Gastroesophageal sphincter (tissue), 4 donors: ENCODE results near the gene DOK6. TPM values are rescaled to one million over a fixed set of nuclear protein-coding genes. Genes with fewer than 3 reads are reported as not detected.

Experiments used
- ATAC-seq: fragments of 150-250 bp; one replicate; pipeline ENCODE4 v1.9.1; 2016; ENCODE audit warnings: mild to moderate bottlenecking, moderate library complexity
- H3K27ac ChIP-seq, 4 donors: fragments of 200-600 bp; sonication (generic) in 3 of 4; 1 replicate in 3 of 4; 2 replicates in 1 of 4; pipeline ENCODE4 v1.5.1; 2016 to 2019
- H3K27me3 ChIP-seq: fragments of 200-600 bp; sonication (generic); one replicate; pipeline ENCODE4 v1.5.1; 2019
- H3K36me3 ChIP-seq, 2 donors: fragments of 200-600 bp; sonication (generic); one replicate each; pipeline ENCODE4 v1.5.1; 2019; ENCODE audit warnings: control low read depth in 1 of 2
- H3K4me1 ChIP-seq, 3 donors: fragments of 200-600 bp; sonication (generic); 1 replicate in 2 of 3; 2 replicates in 1 of 3; pipeline ENCODE4 v1.5.1; 2016 to 2019; ENCODE audit warnings: control low read depth in 2 of 3
- H3K4me3 ChIP-seq, 2 donors: fragments of 200-600 bp; sonication (generic); one replicate each; pipeline ENCODE4 v1.5.1; 2019; ENCODE audit warnings: mild to moderate bottlenecking in 1 of 2, moderate library complexity in 1 of 2
- H3K9me3 ChIP-seq, 3 donors: fragments of 200-600 bp; sonication (generic); one replicate each; pipeline ENCODE4 v1.5.1; 2017 to 2019; ENCODE audit warnings: control low read depth in 2 of 3
- CTCF ChIP-seq, 4 experiments: fragments of 200-600 bp in 2 of 4; fragments of 450-650 bp in 2 of 4; sonication (generic) in 1 of 4; IDR thresholded peaks; one replicate each; pipeline ENCODE4 v1.5.1; 2017 to 2019; ENCODE audit warnings: antibody characterized with exemption in 4 of 4, mild to moderate bottlenecking in 2 of 4, moderate library complexity in 2 of 4
- EP300 ChIP-seq: sonication (generic); formaldehyde crosslinking; IDR thresholded peaks from one replicate; pipeline ENCODE4 v1.6.1; 2017; ENCODE audit warnings: antibody characterized with exemption, mild to moderate bottlenecking
- POLR2A ChIP-seq, 2 donors: fragments of 450-650 bp; IDR thresholded peaks; one replicate each; pipeline ENCODE4 v1.6.1; 2017; ENCODE audit warnings: antibody characterized with exemption in 2 of 2, mild to moderate bottlenecking in 2 of 2, moderate library complexity in 1 of 2
- POLR2AphosphoS5 ChIP-seq: sonication (generic); formaldehyde crosslinking; IDR thresholded peaks from one replicate; pipeline ENCODE4 v1.6.1; 2017; ENCODE audit warnings: antibody characterized with exemption
- WGBS, 2 donors: methylation state at CpG; one replicate each; pipeline ENCODE4 v1.1.5; 2018; ENCODE audit warnings: low coverage in 1 of 2; 5-methylcytosine and 5-hydroxymethylcytosine counted together
- total RNA-seq, 4 donors: library from RNA; depleted of rRNA; stranded (reverse); fragments of >200 nt; gene quantifications; one replicate each; pipeline ENCODE4 v1.1.0, GENCODE V29; 2016

The DOK6 gene
- total RNA-seq, 4 donors from 2014 or later, result 0.62 to 3.4 (median 2.7) TPM

- no peak for ATAC-seq
- Histone ChIP-seq H3K4me3 (no peak overlapping the region), H3K36me3 (no peaks in the 10 kb centered on the region), H3K27ac (no peak overlapping the region), H3K9me3 (peaks cover 0 to 13% (median 0%) of the 10 kb centered on the region in 3 donors), H3K27me3 (no peaks in the 10 kb centered on the region), H3K4me1 (no peaks in the 10 kb centered on the region)
- TF ChIP-seq CTCF (IDR thresholded peaks at IDR 0.05) (no peak), POLR2A (IDR thresholded peaks at IDR 0.05) (no peak), POLR2AphosphoS5 (no peak), EP300 (no peak)
- 72 to 80% methylated on average over 1 to 3 of the region's 3 CpGs for WGBS, 2 donors
These were observed 352.2 kb downstream of the DOK6 start for GRCh38 chr18:69752737-69753380.

GRCh38 chr18:69754108-69754507 is 353.4 kb downstream of the DOK6 start:
- H3K27me3 ChIP-seq, result no peaks in the 10 kb centered on the region
- peaks cover 0 to 13% (median 0%) of the 10 kb centered on the region in 3 donors for H3K9me3 ChIP-seq
- H3K36me3 ChIP-seq, result no peaks in the 10 kb centered on the region
- TF ChIP-seq CTCF (IDR thresholded peaks at IDR 0.05) (no peak), POLR2A (IDR thresholded peaks at IDR 0.05) (no peak), POLR2AphosphoS5 (no peak), EP300 (no peak)
- H3K27ac ChIP-seq, result no peak overlapping the region
- ATAC-seq, result no peak
- WGBS, 2 donors, result 85 to 100% methylated on average over 2 to 3 of the region's 3 CpGs
- H3K4me1 ChIP-seq, result no peaks in the 10 kb centered on the region
- H3K4me3 ChIP-seq, result no peak overlapping the region

- no peaks in the 10 kb centered on the region for H3K36me3 ChIP-seq
- H3K4me1 ChIP-seq, result no peaks in the 10 kb centered on the region
- no peak for ATAC-seq
- no peak overlapping the region for H3K27ac ChIP-seq
- peaks cover 0 to 7% (median 0%) of the 10 kb centered on the region in 3 donors for H3K9me3 ChIP-seq
- WGBS, 2 donors, result 89 to 100% methylated on average over 2 of the region's 2 CpGs
- no peak overlapping the region for H3K4me3 ChIP-seq
- TF ChIP-seq CTCF (IDR thresholded peaks at IDR 0.05), result no peak
- TF ChIP-seq POLR2A (IDR thresholded peaks at IDR 0.05), result no peak
- TF ChIP-seq POLR2AphosphoS5, result no peak
- no peak for TF ChIP-seq EP300
- H3K27me3 ChIP-seq, result no peaks in the 10 kb centered on the region
These were observed 354.4 kb downstream of the DOK6 start for GRCh38 chr18:69755041-69755440.

- H3K9me3 ChIP-seq, result no peaks in the 10 kb centered on the region
- H3K4me1 ChIP-seq, result no peaks in the 10 kb centered on the region
- no peak for TF ChIP-seq EP300
- H3K27ac ChIP-seq, result no peak overlapping the region
- no peak overlapping the region for H3K4me3 ChIP-seq
- WGBS, 2 donors, result 81 to 95% methylated on average over 4 to 5 of the region's 6 CpGs
- no peaks in the 10 kb centered on the region for H3K36me3 ChIP-seq
- H3K27me3 ChIP-seq, result no peaks in the 10 kb centered on the region
- no peak for ATAC-seq
These were observed 355.3 kb downstream of the DOK6 start for GRCh38 chr18:69755856-69756496.

- Histone ChIP-seq H3K36me3 (no peaks in the 10 kb centered on the region), H3K4me1 (no peaks in the 10 kb centered on the region), H3K9me3 (no peaks in the 10 kb centered on the region), H3K27me3 (no peaks in the 10 kb centered on the region), H3K4me3 (no peak overlapping the region), H3K27ac (no peak overlapping the region)
- no peak for TF ChIP-seq POLR2AphosphoS5
- ATAC-seq, result no peak
- 59 to 70% methylated on average over 6 of the region's 6 CpGs for WGBS, 2 donors
These were observed 357.0 kb downstream of the DOK6 start for GRCh38 chr18:69757733-69758132.

GRCh38 chr18:69758458-69758857 is 357.8 kb downstream of the DOK6 start:
- Histone ChIP-seq H3K27ac (no peak overlapping the region), H3K4me1 (no peaks in the 10 kb centered on the region), H3K4me3 (no peak overlapping the region), H3K36me3 (no peaks in the 10 kb centered on the region), H3K27me3 (no peaks in the 10 kb centered on the region), H3K9me3 (no peaks in the 10 kb centered on the region)
- TF ChIP-seq CTCF (IDR thresholded peaks at IDR 0.05) (no peak), POLR2A (IDR thresholded peaks at IDR 0.05) (no peak), EP300 (no peak)
- ATAC-seq, result no peak
